OCI-LY7 (cell line): Measurements from ENCODE around the gene HLA-DOA.

Experiments
- EZH2phosphoT487 ChIP-seq: fragments of 200-600 bp; sonication (generic); IDR thresholded peaks from 2 replicates; pipeline ENCODE4 v1.6.1; 2018; ENCODE audit warnings: low read depth, borderline replicate concordance, mild to moderate bottlenecking, mixed run types, antibody characterized with exemption, low read length, moderate library complexity, mixed read lengths
- TF ChIP-seq, protein P1 (sequence below): fragments of 200-600 bp; sonication (generic); conservative IDR thresholded peaks from 2 replicates; pipeline ENCODE4 v1.5.1; 2014; ENCODE audit warnings: mild to moderate bottlenecking, antibody characterized with exemption, low read length, moderate library complexity, mixed read lengths

DNA sequence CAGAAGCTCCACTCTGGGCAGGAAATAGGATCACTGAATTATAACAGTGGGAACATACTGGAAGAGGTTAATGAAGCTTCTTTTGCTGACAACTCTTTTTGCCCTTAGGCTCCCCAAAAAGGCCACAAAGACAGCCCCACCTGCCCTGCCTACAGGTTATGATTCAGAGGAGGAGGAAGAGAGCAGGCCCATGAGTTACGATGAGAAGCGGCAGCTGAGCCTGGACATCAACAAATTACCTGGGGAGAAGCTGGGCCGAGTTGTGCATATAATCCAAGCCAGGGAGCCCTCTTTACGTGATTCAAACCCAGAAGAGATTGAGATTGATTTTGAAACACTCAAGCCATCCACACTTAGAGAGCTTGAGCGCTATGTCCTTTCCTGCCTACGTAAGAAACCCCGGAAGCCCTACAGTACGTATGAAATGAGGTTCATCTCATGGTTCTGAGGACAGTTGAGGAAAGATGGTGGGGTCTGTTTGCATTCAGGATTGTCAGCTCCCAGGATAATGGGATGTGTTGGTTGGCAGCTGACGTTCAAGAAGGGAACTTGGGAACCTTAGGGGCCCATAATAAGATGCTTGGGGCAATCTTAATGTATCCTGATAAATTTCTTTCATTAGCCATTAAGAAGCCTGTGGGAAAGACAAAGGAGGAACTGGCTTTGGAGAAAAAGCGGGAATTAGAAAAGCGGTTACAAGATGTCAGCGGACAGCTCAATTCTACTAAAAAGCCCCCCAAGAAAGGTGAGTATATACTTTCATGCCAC, 29.5 kb downstream of the HLA-DOA start:
- TF ChIP-seq, protein P1, sequence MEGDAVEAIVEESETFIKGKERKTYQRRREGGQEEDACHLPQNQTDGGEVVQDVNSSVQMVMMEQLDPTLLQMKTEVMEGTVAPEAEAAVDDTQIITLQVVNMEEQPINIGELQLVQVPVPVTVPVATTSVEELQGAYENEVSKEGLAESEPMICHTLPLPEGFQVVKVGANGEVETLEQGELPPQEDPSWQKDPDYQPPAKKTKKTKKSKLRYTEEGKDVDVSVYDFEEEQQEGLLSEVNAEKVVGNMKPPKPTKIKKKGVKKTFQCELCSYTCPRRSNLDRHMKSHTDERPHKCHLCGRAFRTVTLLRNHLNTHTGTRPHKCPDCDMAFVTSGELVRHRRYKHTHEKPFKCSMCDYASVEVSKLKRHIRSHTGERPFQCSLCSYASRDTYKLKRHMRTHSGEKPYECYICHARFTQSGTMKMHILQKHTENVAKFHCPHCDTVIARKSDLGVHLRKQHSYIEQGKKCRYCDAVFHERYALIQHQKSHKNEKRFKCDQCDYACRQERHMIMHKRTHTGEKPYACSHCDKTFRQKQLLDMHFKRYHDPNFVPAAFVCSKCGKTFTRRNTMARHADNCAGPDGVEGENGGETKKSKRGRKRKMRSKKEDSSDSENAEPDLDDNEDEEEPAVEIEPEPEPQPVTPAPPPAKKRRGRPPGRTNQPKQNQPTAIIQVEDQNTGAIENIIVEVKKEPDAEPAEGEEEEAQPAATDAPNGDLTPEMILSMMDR = no peak
- TF ChIP-seq EZH2phosphoT487 = no peak
